NCI-H345 (cell line): ENCODE results near the gene HAUS5.
"Not testable (repeated sequence)": the region's sequence is repeated elsewhere in the genome, so short reads cannot be mapped to it uniquely, and the experiment has no call there.

Experiments used
- DNase-seq: peaks from one replicate; lab custom pipeline; 2025; lab: John Stamatoyannopoulos, UW

Gene HAUS5

DNA sequence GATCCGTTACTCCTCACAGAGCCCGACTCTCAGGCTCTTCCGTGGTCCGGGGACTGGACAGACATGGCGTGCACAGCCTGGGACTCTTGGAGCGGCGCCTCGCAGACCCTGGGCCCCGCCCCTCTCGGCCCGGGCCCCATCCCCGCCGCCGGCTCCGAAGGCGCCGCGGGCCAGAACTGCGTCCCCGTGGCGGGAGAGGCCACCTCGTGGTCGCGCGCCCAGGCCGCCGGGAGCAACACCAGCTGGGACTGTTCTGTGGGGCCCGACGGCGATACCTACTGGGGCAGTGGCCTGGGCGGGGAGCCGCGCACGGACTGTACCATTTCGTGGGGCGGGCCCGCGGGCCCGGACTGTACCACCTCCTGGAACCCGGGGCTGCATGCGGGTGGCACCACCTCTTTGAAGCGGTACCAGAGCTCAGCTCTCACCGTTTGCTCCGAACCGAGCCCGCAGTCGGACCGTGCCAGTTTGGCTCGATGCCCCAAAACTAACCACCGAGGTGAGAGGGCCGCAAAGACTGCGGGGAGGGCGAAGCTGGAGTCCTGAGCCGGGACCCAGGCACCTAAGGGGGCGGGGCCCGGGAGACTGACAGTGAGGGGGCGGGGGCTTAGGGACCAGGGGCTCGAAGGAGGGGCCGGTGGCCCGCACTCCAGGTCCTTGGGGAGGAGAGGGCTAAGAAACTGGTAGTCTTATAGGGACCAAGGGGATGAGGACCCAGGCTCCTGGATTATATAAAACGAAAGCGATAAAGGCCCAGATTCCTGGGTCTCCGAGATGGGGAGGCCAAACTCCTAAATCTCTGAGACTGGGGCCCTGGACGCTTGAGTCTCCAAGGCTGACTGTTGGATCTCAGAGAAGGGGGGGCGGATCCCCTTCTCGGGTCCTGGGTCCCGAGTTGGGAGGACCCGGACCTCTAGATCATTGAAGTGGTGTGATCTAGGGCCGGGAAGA lies 31.0 kb downstream of the HAUS5 start:
- DNase-seq: peak; percentile 99

DNA sequence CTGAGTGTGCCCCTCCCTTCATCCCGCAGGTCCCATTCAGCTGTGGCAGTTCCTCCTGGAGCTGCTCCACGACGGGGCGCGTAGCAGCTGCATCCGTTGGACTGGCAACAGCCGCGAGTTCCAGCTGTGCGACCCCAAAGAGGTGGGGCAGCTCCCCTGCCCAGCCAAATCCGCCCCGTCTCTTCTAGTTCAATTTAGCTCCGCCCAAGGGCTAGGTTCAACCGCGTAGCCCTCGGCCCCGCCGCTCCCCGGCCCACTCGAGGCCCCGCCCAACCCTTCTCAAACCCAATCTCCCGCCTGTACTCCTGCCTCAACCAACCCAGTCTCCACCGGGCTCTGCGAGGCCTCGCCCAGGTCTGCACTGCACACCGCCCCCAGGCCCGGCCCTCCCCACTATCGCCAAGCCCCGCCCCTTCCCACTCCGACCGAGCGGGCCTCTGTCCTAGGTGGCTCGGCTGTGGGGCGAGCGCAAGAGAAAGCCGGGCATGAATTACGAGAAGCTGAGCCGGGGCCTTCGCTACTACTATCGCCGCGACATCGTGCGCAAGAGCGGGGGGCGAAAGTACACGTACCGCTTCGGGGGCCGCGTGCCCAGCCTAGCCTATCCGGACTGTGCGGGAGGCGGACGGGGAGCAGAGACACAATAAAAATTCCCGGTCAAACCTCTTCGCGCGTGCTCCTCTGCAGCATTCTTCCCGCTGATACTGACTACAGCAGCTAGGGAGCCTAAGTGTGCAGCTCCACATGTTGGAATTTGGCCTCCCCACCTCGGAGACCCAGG lies 31.9 kb downstream of the HAUS5 start:
- peak; percentile 100 for DNase-seq

DNA sequence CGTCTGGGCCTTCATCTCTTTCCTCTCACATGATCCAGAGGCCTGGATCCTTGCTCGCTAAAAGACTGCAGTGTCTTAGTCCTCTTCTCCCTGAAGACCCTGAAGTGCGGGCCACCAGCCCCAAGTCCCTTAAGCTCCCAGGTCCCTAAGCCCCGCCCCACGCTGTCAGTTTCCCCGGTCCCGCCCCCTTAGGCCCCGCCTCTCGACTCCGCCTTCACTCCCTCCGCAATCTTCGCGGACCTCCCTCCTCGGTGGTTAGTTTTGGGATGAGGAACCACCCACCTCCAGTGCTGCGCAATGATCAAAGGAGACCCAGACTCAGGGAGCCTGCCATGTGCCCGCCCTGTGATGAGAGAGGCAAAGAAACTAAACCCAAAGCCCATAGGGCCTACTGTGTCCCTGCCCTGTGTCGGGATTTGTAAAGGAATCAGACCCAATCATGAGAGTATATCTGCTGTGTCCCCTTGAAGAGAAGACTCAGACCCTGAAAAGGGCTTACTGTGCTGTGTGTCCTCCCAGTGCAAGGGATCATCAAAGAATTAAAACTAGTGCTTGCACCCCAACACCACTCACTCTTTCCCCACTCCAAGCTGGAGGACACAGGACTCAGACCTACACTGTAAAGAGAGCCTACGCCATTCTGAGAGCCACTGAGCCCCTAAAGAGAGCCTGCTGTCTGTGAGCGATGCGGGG lies 32.6 kb downstream of the HAUS5 start:
- DNase-seq: peak; percentile 95

DNA sequence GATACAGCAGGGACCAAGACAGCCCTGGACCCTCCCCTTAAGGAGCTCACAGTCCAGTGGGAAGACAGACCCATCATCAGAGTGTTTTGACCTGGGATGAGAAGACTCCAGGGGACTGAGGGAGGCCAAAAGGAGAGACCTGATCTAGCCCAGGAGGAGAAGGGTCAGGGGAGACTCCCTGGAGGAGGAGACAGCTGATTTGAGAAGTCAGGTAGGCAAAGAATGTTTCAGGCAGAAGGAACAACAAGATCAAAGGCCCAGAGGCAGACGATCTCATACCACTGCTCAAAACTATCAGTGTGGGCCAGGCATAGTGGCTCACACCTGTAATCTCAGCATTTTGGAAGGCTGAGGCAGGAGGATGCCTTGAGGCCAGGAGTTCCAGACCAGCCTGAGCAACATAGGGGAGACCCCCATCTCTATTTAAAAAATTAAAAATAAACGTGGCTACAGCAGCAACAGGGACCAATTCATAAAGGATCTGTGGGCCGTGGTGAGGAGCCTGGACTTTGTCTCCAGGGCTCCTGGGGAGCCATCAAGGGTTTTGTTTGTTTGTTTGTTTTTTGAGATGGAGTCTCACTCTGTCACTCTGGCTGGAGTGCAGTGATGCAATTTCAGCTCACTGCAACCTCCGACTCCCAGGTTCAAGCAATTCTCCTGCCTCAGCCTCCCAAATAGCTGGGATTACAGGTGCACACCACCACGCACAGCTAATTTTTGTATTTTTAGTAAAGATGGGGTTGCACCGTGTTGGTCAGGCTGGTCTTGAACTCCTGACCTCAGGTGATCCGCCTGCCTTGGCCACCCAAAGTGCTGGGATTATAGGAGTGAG lies 33.4 kb downstream of the HAUS5 start:
- no peak for DNase-seq

DNA sequence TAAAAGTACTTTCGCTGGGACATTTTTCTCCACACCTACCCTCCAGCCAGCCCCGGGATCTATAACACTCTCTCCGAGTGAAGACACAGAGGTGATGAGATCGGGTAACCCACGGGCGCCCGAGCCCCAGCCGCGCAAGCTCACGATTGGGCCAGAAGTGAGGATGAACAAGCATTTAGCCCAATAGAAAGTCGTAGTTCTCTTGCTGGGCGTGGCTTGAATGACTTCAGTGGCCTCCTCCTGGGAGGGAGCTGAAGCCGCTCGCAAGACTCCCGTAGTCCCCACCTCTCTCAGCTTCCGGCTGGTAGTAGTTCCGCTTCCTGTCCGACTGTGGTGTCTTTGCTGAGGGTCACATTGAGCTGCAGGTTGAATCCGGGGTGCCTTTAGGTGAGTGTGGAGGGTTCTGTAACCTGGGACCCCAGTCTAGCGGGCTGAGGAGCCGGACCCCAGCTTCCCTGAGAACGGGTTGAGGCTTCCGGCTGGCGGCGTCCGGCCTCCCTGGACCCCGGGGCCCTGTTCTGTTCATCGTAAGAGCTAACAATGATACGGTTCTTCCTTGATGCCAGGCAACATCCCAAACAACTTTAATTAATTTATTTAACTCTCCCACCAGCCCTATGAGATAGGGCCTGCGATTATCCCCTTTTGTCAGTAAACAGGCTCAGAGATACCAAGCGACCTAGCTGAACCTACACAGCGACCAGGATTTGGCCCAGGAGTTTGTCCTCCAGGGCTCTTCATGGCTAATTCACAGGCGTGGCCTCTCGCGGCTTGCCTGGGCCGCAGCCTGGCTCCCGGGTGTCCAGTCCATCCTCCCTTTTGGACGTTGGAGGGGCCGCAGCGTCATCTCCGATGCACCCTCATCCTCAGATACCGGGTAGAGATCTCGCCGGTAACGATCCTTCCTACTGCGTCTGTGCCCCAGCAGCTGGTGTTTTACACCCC lies 35.8 kb downstream of the HAUS5 start, which contains the start of gene COX6B1:
COX6B1 (plus strand) TSS at position 307 of the 945 bp plus-strand sequence. CDS start 2,921 bp downstream, outside the sequence.
- peak; percentile 100 for DNase-seq

DNA sequence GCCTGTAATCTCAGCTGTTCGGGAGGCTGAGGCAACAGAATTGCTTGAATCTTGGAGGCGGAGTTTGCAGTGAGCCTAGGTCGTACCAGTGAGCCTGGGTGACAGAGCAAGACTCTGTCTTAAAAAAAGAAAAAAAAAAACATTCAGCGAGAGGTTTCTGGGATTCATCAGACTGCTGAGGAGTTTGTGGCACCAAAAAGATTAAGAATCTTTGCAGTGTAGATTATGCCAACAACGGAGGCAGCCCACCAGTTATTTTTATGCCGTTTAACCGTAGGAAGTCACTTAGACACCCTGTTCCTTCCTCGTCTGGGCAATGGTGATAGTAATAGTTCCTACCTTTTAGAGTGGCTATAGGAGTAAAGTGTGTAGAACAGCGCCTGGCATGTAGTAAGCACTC lies 38.0 kb downstream of the HAUS5 start:
- no peak for DNase-seq

DNA sequence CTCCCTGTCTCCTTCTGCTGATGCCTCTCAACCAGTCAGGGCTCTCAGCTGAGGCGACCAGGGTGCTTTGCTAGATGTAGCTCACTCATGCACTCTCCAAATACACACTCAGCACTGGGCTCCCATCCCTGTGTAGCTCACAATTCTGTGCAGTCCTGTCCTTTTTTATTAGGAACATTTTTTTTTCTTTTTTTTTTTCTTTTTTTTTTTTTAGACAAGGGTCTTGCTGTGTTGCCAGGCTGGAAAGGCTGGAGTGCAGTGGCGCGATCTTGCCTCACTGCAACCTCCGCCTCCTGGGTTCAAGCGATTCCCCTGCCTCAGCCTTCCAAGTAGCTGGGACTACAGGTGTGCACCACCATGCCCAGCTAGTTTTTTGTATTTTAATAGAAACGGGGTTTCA lies 42.3 kb downstream of the HAUS5 start:
- not testable (repeated sequence) for DNase-seq

DNA sequence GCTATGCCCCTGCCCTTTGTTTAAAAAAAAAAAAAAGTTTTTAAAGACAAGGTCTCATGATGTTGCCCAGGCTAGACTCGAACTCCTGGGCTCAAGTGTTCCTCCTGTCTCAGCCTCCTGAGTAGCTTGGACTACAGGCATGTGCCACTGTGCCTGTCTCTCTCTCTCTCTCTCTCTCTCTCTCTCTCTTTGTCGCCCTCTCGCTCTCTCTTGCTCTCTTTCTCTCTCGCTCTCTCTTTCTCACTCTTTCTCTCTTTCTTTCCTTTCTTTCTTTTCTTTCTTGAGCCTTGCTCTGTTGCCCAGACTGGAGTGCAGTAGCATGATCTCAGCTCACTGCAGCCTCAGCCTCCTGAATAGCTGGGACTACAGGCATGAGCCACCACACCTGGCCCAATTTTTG lies 43.1 kb downstream of the HAUS5 start:
- DNase-seq: no peak

DNA sequence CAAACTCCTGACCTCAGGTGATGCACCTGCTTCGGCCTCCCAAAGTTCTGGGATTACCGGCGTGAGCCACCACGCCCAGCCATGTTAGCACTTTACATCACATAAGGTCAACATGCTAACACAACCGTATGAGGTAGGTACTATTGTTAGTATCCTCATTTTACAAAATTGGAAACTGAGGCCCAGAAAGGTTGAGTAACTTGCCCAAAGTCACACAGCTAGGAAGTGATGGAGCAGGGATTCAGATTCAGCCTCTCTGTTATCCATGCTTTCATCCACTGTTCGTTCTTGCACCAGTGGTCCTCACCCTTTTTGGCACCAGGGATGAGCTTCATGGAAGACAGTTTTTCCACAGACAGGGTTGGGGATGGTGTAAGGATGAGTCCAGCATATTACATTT lies 44.2 kb downstream of the HAUS5 start:
- DNase-seq: no peak

DNA sequence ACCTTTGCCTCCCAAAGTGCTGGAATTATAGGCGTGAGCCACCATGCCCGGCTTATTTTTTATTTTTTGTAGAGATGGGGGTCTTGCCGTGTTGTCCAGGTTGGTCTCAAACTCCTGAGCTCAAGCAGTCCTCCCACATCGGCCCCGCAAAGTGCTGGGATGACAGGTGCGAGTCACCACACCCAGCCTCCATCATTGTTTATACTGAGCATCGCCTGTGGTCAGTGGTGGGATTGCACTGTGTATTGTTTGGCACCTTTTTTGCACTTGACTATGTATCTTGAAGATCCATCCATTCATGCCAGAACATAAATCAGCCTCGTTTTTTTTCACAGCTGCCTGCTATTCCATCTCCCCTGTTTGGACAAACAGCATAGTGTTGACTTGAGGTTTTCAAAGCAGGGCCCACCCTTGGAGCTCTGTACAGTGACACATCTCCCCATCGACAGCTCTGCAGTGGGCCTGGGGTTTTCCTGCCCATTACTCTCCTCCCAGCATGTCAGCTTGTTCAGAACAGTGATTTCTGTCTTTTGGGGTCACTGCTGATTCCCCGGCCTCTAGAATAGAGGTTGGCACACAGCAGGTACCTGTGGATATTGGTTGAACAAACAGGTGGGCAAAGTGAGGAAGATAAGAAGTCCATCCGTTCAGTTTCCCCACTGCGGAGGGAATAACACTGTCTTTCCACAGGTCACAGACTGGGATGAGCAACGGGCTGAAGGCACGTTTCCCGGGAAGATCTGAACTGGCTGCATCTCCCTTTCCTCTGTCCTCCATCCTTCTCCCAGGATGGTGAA lies 45.6 kb downstream of the HAUS5 start:
- DNase-seq: no peak

DNA sequence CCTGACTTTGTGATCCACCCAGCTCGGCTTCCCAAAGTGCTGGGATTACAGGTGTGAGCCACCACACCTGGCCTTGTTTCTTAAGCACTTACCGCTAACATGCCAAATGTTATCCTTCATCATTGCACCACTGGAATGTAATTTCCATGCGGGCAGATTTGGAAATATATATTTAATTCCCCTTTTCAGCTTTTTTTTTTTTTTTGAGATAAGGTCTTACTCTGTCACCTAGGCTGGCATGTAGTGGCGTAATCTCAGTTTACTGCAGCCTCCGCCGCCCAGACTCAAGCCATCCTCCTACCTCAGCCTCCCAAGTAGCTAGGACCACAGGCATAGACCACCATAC lies 49.4 kb downstream of the HAUS5 start:
- no peak for DNase-seq

DNA sequence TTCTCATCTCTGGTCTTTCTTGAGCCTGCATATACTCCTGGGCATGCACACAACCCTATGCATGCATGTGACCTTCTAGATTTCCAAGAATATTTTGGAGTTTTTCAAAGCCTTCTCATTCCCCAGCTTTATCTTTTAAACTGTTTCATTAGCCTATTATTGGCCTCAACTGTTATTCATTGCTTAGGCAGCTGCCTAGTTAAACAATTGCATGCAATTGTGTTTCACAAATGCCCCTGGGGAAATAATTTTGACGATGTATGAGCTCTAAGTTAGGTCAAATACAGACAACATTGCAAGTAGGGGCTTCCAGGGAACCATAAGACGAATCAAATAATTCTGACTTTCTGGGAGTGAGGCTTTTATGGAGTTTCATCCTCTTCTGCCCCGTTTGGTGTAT lies 51.4 kb downstream of the HAUS5 start:
- DNase-seq: no peak

DNA sequence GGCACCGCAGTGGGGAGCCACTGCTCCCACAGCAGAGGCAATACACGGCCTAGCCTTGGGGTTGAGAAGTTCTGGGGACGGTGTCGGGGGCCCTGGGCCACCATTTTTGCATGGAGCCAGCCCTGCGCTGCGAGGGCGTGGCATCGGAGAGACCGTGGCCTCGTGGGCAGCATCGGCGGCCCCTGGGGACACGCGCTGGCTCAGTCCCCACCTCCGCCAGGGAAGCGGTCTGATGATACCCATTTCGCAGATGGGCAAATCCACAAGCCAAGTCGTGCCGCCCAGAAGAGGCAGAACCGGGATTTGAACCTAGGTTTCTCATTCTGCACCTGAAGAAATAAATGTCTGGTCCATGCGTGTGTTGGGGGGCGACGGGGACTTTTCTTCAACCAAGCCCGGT lies 52.6 kb downstream of the HAUS5 start:
- DNase-seq: no peak

DNA sequence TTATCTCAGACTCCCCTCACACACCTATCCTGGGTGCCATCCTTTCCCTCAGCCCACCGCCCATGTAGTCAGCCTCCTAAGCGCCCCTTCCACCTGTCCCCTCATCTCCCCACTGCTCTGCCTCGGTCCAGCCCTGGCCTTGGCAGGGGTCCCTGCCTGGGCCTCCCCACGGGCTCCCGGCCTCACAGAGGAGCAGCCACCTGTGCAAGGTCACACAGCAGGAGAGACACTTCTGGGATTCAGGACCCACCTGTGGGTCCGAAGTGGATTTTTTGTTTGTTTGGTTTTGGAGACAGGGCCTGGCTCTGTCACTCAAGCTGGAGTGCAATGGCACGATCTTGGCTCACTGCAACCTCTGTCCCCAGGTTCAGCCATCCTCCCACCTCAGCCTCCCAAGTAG lies 53.1 kb downstream of the HAUS5 start:
- DNase-seq: no peak

DNA sequence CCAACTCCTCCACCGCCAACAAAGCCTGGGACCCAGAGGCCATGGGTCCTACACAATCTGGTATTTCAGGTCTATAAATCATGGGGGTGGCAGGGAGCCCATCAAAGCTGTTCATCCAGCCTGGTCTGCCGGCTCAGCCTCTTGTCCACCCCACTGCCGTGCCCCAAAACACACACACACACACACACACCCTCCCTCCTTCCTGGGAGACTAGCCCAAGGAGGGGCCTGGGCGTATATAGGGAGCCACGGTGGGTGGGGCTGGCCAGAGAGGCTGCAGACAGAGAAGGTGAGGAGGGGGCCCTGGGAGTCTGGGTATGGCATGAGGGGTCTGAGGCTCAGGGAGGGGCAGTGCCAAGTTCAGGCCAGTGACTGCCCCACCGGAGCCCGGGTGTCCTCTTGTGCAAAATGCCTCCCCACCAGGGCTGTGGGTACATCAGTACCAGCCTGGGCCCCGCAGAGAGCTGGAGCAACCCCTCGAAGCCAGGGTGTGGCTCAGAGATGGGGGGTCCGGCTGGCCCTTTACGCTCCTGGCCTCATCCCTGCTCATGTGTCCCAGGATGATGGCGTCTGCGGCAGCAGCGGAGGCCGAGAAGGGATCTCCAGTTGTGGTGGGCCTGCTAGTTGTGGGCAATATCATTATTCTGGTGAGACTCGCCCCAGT lies 53.8 kb downstream of the HAUS5 start, which contains the start of gene UPK1A:
UPK1A (plus strand) TSS at position 267 of the 663 bp plus-strand sequence; CDS start at position 563, 296 bp downstream.
- no peak for DNase-seq

DNA sequence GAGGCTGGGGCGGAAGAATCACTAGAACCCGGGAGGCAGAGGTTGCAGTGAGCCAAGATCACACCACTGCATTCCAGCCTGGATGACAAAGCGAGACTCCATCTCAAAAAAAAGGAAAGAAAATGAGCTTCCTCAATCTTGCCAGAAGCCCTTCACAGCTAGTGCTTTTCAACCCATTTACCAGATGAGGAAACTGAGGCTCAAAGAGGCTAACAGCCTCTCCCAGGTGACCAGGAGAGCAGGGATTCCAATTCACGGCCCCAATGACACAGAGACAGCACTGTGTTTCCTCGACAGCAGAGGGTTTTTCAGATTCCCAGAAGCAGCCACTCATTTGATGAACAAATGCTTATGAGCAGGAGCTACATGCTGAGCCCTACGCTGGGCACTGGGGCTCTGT lies 57.0 kb downstream of the HAUS5 start:
- no peak for DNase-seq

DNA sequence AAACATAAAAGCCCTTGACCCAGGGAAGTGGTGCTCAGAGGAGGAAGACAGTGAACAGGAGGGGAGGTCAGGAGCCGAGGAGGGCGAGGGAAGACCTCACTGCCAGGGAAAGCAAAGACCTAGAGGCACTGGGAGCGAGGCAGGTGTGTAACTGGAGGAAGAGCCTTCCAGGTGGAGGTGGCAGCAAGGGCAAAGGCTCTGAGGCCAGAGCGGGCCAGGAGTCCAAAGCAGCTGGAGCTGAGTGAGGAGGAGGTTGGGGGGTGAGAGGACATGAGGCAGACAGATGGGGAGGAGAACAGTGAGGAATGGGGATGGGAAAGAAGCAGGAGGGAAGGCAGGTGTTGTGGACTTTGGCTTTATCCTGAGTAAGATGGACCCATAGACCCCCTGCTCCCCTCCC lies 57.4 kb downstream of the HAUS5 start:
- no peak for DNase-seq

DNA sequence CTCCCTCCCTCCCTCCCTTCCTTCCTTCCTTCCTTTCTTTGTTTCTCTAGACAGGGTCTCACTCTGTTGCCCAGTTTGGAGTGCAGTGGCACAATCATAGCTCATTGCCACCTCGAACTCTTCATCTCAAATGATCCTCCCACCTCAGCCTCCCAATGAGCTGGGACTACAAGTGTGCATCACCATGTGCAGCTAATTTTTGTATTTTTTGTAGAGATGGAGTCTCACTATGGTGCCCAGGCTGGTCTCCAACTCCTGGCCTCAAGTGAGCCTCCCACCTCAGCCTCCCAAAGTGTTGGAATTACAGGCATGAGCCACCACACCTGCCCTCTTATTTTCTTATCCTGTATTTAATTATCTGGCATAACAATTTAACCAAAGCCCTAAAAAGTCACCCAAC lies 58.2 kb downstream of the HAUS5 start:
- no peak for DNase-seq

DNA sequence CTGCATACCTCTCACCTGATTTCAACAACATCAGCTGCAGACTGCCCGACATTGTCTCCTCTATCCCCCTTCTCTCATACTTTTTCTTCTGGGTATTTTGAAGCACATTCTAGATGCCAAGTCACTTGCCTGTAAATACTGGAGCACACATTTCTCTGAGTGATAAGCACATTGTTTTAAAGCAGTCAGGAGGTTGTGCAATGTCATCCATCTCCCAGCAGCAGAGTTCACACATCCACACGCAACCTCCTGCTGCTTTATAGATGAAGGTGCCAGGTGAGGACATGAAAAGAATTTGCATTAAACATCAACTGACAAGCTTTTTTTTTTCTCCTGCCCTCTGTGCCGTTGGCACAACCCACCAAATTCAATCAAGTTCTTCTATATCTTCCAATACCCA lies 59.3 kb downstream of the HAUS5 start:
- DNase-seq: peak; percentile 85
